HG02642 (cell line): ENCODE measurements around the gene HMGN3.

Source experiments
- ATAC-seq: cut with Tn5 transposase; IDR thresholded peaks from one replicate; pipeline ENCODE4 v1.9.1; 2021; ENCODE audit warnings: mild to moderate bottlenecking; ENCODE audit not compliant: unreplicated experiment, poor library complexity

HMGN3 gene

GRCh38 chr6:79233611-79234149 is 802 bp downstream of the HMGN3 start:
- ATAC-seq: peak; percentile 76

GRCh38 chr6:79232696-79233462 is 1.6 kb downstream of the HMGN3 start:
- ATAC-seq: no peak

GRCh38 chr6:79231666-79232065 is 2.8 kb downstream of the HMGN3 start:
- ATAC-seq: no peak

GRCh38 chr6:79231101-79231500 is 3.4 kb downstream of the HMGN3 start:
- ATAC-seq: no peak

GRCh38 chr6:79230149-79230548 is 4.3 kb downstream of the HMGN3 start:
- ATAC-seq: no peak

- no peak for ATAC-seq
Observed at GRCh38 chr6:79227445-79227844, 7.0 kb downstream of the HMGN3 start.

- no peak for ATAC-seq
Observed at GRCh38 chr6:79226660-79227059, 7.8 kb downstream of the HMGN3 start.

- ATAC-seq: no peak
Observed at GRCh38 chr6:79225717-79226599, 8.5 kb downstream of the HMGN3 start.

GRCh38 chr6:79223611-79224404 is 10.7 kb downstream of the HMGN3 start:
- ATAC-seq: no peak

GRCh38 chr6:79215213-79215824 is 19.2 kb downstream of the HMGN3 start:
- no peak for ATAC-seq

GRCh38 chr6:79212859-79213258 is 21.6 kb downstream of the HMGN3 start:
- no peak for ATAC-seq

- no peak for ATAC-seq
Observed at GRCh38 chr6:79208816-79209215, 25.7 kb downstream of the HMGN3 start.

GRCh38 chr6:79203753-79204253 is 30.7 kb downstream of the HMGN3 start:
- ATAC-seq: no peak

- no peak for ATAC-seq
Observed at GRCh38 chr6:79202556-79202955, 31.9 kb downstream of the HMGN3 start.

- ATAC-seq: no peak
Observed at GRCh38 chr6:79201983-79202382, 32.5 kb downstream of the HMGN3 start.

GRCh38 chr6:79201143-79201542 is 33.3 kb downstream of the HMGN3 start:
- no peak for ATAC-seq

GRCh38 chr6:79196912-79197311 is 37.6 kb downstream of the HMGN3 start:
- no peak for ATAC-seq

GRCh38 chr6:79193971-79194370 is 40.5 kb downstream of the HMGN3 start:
- no peak for ATAC-seq

GRCh38 chr6:79189760-79190350 is 44.6 kb downstream of the HMGN3 start:
- ATAC-seq: no peak
